ENCODE data around the gene STOX2.

- TF ChIP-seq EZH2 (IDR thresholded peaks at IDR 0.05; ENCODE audit: insufficient read depth, poor library complexity, severe bottlenecking) (no peak), EZH2phosphoT487 (IDR thresholded peaks at IDR 0.05; ENCODE audit: insufficient read depth, low read depth) (no peak)
Measured at GRCh38 chr4:183999435-183999834, 94.3 kb downstream of the STOX2 start.
